ENCODE results near the gene UBA52. TPM values are rescaled to one million over a fixed set of nuclear protein-coding genes. Genes with fewer than 3 reads are reported as not detected.

Gene UBA52
- polyA plus RNA-seq, 4 donors = 751 to 855 (median 786) TPM

DNA sequence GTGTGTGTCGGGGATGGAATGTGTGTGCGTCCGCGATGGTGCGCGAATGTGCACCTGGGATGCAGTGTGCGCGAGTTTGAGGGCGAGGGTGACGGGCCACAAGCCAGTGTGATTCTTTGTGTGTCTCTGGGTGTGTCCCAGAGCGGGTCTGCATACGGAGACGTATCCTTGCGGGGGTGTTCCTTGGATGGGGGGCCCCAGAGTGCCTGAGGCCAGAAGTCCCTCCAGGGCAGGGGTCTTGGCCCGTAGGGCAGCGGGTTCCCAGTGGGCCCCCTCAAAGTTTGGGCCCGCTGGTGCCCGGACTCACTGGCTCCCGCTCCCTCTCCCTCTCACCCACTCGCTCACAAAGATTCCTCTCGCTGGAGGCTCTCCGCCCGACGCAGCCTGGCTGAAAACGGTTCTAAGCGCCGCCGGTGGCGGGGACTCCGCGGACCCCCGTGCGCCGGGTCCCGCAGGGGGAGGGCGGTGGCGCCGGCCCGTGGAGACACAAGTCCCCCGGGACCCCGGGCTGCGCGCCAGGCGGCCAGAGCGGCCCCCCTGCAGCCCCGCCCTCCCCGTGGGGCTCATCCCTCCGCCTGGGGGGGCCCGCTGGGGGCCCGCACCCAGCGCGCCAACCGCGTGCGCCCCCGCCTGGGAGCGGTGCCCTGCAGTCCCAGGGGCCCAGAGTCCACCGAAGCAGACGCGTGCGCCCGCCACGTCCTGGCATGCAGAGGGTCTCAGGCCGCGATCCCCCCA is 34.1 kb downstream of the UBA52 start:
- no peak for DNase-seq (ENCODE audit: low read depth in 4 of 4, low spot score in 3 of 4)

DNA sequence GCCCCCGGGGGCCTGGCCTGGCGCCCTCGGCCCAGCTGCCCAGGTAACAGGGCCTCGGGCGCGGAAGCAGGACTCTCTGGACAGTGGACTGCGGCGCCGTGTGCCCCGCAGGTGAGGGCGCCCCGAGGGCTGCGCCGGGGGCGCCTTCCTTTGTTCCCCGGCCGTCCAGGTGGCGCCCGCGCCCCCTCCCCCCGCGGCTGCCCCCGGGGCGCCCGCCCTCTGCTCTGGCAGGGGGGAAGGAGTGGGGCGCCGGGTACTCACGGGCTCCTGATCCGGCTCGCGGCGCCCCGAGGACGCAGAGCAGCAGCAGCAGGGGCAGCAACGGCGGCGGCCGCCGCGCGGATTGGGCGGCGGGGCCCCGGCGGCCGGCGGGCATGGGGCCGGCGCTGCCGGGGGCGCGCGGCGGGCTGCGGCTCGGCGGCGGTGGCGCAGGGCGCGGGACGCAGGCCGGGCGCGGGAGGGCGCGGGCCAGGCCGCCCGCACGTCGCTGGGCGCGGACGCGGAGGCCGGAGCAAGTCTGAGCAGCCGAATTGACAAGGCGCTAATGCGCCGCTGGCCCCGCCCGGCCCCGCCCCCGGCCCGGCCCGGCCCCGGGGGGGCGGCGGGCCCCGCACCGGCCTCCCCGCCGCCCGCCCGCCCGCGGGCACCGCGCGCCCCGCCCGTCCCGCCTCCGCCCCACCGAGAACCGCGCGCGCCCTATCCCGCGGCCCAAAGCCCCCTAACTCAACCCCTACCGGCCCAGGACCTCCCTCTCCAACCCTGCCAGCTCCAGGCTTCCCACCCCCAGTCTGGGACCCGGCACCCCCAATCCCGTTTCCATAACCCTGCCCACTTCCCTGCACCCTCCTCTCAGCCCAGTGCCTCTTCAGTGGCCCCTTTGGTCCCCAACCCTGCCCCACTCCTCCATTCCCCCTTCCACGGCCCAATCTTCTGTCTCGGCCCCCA is 34.9 kb downstream of the UBA52 start, which contains the start of gene CRLF1:
Gene CRLF1 (minus strand): TSS at position 519 of the 945 bp plus-strand sequence. CDS start 143 bp downstream, at position 376.
- DNase-seq (ENCODE audit: low read depth in 4 of 4, low spot score in 3 of 4) = no peak

GRCh38 chr19:18607226-18608101 is 35.8 kb downstream of the UBA52 start:
- no peak for DNase-seq (ENCODE audit: low read depth in 4 of 4, low spot score in 3 of 4)

DNA sequence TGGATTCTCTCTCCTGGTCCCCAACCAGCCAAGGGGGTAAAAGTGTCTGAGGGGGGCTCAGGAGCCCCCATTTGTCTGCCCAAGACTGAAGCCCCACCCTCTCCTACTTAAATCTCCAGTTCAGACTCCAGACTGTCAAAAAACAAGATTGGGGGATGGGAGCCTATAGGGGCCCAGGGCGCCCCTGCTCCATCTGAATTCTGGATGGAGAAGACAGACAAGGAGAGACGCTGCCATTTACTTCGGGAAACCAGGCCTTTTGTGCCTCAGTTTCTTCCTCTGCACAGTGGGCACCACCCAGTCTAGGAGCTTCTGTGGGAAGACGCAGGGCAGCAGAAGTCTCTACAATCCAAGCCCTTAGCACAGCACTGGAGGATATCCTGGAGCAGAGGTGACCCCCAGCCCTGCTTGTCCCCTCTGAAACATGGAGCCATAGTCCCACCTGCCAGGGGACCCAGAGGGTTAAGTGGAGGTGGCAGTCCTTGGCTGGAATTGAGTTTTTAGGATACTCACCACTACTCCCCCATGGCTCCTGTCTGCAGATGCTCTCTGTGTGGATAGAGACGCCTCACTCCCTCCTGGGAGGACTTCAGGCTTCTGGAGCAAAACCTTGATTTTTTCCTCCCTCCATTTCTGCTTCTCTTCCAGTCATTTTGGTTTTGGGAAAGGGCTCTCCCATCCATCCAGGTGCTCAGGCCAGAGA is 36.6 kb downstream of the UBA52 start:
- DNase-seq (ENCODE audit: low read depth in 4 of 4, low spot score in 3 of 4) = no peak

GRCh38 chr19:18608805-18609716 is 37.4 kb downstream of the UBA52 start:
- DNase-seq (ENCODE audit: low read depth in 4 of 4, low spot score in 3 of 4) = no peak

DNA sequence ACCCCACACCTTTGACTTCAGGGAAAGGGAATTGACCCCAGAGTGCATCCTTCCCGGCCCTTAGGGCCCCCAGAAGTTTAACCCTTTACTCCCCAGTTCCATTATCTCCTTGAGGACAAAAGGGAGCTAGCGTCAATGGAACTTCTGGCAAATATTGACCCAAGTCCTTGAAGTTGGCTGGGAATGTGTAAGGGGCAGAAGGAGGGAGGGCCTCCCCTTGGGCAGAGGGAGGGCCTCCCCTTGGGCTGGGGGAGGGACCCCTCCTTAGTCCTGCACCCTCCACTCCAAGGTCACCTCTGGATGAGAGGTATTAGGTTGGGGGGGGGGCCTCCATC is 38.0 kb downstream of the UBA52 start:
- no peak for DNase-seq (ENCODE audit: low read depth in 4 of 4, low spot score in 3 of 4)

- no peak for DNase-seq (ENCODE audit: low read depth in 4 of 4, low spot score in 3 of 4)
Observed at GRCh38 chr19:18610245-18610555, 38.5 kb downstream of the UBA52 start.

DNA sequence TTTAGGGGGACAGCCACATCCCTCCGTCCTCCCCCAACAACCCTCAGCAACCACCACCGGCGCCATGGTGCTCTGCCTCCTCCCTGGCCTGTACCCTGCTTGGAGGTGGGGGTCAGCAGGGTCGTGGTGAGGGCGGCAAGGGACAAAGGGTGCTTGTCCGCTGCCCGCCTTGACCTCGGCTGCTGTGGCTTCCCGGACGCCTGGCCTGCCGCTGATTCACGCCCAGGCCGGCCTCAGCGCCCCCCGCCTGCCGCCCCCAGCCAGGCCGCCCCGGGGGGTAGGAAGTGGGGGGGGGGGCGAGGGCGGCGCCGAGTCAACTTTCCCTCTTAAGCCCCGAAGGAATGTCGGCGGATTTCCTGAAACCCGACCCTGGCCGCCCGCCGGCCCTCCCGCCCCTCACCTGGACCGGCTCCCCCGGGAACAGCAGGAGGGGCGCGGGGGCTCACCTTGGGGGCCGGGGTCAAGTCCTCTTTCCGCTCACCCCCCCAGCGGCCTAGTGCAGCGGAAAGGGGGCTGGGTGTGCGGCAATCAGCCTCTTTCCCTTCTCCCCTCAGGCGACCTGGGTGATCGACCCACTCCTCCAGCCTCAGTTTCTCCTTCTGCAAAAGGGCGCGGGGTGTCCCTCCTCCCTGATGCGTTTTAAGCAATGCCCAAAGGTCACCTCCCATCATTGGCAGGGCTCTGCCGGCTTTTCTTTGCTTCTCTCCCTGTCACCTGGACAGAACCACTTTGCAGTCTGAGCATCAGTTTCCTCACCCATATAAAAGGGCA is 39.1 kb downstream of the UBA52 start:
- DNase-seq (ENCODE audit: low read depth in 4 of 4, low spot score in 3 of 4) = no peak

DNA sequence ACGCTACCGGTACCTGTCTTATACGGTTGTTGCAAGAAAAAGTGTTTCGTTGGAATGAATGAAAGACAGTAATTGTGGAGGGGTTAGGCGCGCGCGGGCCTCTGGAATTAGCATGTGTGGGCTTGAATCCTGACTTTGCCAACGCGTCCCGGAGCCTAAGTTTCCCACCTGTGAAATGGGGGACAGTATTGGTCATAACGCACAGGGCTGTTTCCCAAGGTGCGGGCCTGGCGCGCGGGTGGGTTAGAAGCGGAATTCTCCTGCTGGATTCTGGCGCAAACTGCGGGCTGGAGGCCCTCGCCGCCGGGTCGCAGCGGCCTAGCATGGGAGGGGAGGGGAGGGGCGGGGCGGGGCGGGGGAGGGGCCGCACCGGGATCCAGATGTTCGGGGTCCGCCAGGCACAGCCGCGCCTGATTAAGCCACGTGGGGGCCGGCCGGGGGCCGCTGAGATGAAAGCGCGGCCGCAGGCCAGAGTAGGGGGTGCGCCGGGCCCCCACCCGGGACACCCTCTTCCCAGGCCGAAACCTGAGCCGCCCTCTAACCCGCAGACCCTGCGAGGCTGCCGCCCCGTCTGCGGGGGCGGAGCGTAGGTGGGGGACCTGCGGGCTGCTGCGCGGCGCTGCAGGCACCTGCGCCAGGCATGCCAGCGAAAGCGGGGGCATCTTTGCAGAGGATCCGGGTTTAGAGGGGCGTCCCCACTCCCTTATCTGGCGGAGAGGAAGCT is 39.8 kb downstream of the UBA52 start:
- no peak for DNase-seq (ENCODE audit: low read depth in 4 of 4, low spot score in 3 of 4)

- no peak for DNase-seq (ENCODE audit: low read depth in 4 of 4, low spot score in 3 of 4)
Observed at GRCh38 chr19:18612051-18612771, 40.6 kb downstream of the UBA52 start.

- no peak for DNase-seq (ENCODE audit: low read depth in 4 of 4, low spot score in 3 of 4)
Observed at GRCh38 chr19:18612772-18613588, 41.3 kb downstream of the UBA52 start, which contains the start of gene TMEM59L. TMEM59L (plus strand) TSS chr19:18612870; CDS start chr19:18612959, 89 bp downstream.

DNA sequence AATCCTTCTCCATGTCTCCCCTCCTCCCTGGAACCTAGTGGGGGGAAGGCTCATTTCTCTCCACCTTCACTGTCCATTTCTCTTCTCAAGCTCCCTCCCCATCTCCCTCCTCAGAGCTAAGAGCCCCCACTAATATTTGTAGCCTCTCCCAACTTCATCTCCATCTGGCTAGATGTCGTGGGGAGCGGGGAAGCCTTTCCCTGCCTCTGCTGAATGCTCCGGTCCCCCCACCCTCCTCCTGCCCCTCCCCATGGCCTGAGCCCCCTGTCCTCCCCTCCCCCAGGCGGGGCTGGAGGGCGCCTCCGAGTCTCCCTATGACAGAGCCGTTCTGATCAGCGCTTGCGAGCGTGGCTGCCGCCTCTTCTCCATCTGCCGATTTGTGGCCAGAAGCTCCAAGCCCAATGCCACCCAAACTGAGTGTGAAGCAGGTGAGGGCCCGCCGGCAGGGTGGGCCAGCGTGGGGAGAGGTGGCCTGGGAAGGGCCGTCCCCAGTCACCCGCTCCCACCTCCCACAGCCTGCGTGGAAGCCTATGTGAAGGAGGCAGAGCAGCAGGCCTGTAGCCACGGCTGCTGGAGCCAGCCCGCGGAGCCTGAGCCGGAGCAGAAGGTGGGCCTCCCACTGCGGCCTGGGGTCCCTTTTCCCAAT is 42.1 kb downstream of the UBA52 start:
- no peak for DNase-seq (ENCODE audit: low read depth in 4 of 4, low spot score in 3 of 4)

DNA sequence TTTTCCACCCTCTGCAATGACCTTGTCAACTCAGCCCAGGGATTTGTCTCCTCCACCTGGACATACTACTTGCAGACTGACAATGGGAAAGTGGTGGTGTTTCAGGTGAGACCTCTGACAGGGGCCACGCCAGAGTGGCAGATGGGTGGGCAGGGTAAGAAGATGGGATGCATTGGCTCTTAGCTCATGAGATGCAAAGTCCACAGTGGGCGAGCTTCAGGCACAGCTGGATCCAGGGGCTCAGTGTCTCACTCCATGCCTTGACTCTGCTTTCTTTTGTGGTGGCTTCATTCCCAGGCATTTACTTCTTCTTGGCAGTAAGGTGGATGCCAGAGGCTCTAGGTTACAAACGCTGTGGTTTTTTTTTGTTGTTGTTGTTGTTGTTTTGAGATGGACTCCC is 44.4 kb downstream of the UBA52 start:
- no peak for DNase-seq (ENCODE audit: low read depth in 4 of 4, low spot score in 3 of 4)

GRCh38 chr19:18617562-18617961 is 45.9 kb downstream of the UBA52 start:
- no peak for DNase-seq (ENCODE audit: low read depth in 4 of 4, low spot score in 3 of 4)

GRCh38 chr19:18618236-18618635 is 46.6 kb downstream of the UBA52 start:
- DNase-seq (ENCODE audit: low read depth in 4 of 4, low spot score in 3 of 4) = no peak

- DNase-seq (ENCODE audit: low read depth in 4 of 4, low spot score in 3 of 4) = no peak
Observed at GRCh38 chr19:18620311-18620710, 48.7 kb downstream of the UBA52 start.

Data from left renal pelvis (tissue), 4 donors.